GM19468 (cell line): ENCODE data around the gene ARHGAP19.

Source experiments
- ATAC-seq: cut with Tn5 transposase; IDR thresholded peaks from one replicate; pipeline ENCODE4 v1.9.1; 2021; ENCODE audit warnings: mild to moderate bottlenecking, moderate library complexity, moderate number of reproducible peaks; ENCODE audit not compliant: unreplicated experiment; ENCODE audit errors: extremely low read depth

Gene ARHGAP19

GRCh38 chr10:97175586-97175985 is 116.9 kb downstream of the ARHGAP19 start:
- no peak for ATAC-seq

- no peak for ATAC-seq
These were observed 117.5 kb downstream of the ARHGAP19 start for GRCh38 chr10:97174941-97175340.

- no peak for ATAC-seq
These were observed 118.1 kb downstream of the ARHGAP19 start for GRCh38 chr10:97174276-97174775.

GRCh38 chr10:97173036-97173435 is 119.4 kb downstream of the ARHGAP19 start:
- ATAC-seq, result no peak
